Measurements from ENCODE around the gene ST6GALNAC1.

GRCh38 chr17:76650504-76650903 lies 6.9 kb upstream of the ST6GALNAC1 start:
- no peak for TF ChIP-seq CTCF (IDR thresholded peaks at IDR 0.05)
- TF ChIP-seq POLR2A (IDR thresholded peaks at IDR 0.05): no peak
